ENCODE measurements around the gene SH3BP5L.

DNA sequence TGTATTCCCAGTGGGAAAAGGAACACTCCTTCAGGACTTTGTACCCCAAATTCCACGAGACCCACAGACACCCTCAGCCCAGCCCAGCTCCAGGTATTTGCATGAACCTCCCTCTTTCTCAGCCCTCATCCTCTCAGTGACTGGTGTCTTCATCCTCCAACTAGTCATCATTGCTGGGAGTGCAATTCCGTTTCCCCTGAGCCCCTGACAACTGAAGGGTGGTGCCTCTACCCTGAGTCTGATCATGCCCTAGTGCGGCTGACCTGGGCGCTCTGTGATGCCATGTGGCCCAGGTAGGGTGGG is 36.9 kb upstream of the SH3BP5L start:
- TF ChIP-seq POLR2A (IDR thresholded peaks at IDR 0.05), result no peak
- TF ChIP-seq, protein P1, sequence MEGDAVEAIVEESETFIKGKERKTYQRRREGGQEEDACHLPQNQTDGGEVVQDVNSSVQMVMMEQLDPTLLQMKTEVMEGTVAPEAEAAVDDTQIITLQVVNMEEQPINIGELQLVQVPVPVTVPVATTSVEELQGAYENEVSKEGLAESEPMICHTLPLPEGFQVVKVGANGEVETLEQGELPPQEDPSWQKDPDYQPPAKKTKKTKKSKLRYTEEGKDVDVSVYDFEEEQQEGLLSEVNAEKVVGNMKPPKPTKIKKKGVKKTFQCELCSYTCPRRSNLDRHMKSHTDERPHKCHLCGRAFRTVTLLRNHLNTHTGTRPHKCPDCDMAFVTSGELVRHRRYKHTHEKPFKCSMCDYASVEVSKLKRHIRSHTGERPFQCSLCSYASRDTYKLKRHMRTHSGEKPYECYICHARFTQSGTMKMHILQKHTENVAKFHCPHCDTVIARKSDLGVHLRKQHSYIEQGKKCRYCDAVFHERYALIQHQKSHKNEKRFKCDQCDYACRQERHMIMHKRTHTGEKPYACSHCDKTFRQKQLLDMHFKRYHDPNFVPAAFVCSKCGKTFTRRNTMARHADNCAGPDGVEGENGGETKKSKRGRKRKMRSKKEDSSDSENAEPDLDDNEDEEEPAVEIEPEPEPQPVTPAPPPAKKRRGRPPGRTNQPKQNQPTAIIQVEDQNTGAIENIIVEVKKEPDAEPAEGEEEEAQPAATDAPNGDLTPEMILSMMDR (IDR thresholded peaks at IDR 0.05), result no peak
